B cell (primary cell): ENCODE measurements around the gene KDM1B.

ENCODE experiments used
- EZH2 ChIP-seq: IDR thresholded peaks from 2 replicates; pipeline ENCODE4 v1.6.1; 2012; ENCODE audit warnings: borderline replicate concordance, low read depth, mild to moderate bottlenecking, moderate library complexity, low read length; ENCODE audit not compliant: insufficient read depth, poor library complexity, severe bottlenecking
- TF ChIP-seq, protein P1 (sequence below): fragments of 200-600 bp; IDR thresholded peaks from one replicate; pipeline ENCODE4 v1.8.0; 2022; ENCODE audit warnings: antibody characterized with exemption, mild to moderate bottlenecking

DNA sequence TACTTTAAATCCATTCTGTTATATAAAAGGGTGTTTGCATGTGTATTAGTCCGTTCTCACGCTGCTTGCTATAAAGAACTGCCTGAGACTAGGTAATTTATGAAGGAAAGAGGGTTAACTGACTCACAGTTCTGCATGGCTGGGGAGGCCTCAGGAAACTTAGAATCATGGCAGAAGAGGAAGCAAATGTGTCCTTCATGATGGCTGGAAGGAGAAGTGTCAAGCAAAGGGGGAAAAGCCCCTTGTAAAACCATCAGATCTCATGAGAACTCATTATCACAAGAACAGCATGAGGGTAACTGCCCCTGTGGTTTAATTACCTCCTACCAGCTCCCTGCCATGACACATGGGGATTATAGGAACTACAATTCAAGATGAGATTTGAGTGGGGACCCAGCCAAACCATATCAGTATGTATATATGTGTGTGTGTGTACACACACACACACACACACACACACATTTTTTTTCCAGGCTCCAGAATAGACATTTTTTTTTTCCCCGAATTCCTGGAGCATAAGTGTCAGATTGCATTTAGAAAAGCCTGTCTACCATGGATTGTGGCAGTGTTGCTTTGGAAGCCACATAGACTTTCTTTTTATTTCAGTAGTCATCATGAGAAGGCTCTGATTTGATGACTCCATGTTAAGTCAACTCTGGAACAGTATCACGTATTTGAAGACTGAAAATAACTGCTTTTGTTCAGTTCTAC, 31.5 kb downstream of the KDM1B start:
- TF ChIP-seq, protein P1, sequence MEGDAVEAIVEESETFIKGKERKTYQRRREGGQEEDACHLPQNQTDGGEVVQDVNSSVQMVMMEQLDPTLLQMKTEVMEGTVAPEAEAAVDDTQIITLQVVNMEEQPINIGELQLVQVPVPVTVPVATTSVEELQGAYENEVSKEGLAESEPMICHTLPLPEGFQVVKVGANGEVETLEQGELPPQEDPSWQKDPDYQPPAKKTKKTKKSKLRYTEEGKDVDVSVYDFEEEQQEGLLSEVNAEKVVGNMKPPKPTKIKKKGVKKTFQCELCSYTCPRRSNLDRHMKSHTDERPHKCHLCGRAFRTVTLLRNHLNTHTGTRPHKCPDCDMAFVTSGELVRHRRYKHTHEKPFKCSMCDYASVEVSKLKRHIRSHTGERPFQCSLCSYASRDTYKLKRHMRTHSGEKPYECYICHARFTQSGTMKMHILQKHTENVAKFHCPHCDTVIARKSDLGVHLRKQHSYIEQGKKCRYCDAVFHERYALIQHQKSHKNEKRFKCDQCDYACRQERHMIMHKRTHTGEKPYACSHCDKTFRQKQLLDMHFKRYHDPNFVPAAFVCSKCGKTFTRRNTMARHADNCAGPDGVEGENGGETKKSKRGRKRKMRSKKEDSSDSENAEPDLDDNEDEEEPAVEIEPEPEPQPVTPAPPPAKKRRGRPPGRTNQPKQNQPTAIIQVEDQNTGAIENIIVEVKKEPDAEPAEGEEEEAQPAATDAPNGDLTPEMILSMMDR: no peak
- no peak for TF ChIP-seq EZH2
